Heart left ventricle (tissue), 16 donors: ENCODE data around the gene JMJD7. TPM values are rescaled to one million over a fixed set of nuclear protein-coding genes. Genes with fewer than 3 reads are reported as not detected.

ENCODE experiments used
- ATAC-seq, 4 donors: fragments of 200-7000 bp; cut with Tn5 transposase; one replicate each; pipeline ENCODE4 v1.9.1; 2020 to 2022; ENCODE audit warnings: moderate library complexity in 4 of 4, mild to moderate bottlenecking in 3 of 4, moderate number of reproducible peaks in 1 of 4
- DNase-seq, 5 donors: peaks; one replicate each; pipeline ENCODE4 v3.0.0-alpha.2; 2020
- H3K27ac ChIP-seq, 12 donors: fragments of 200-600 bp; sonication (generic) in 4 of 12; one replicate each; pipeline versions ENCODE4 v1.5.0 to v1.8.0; 2016 to 2022; ENCODE audit warnings: mild to moderate bottlenecking in 2 of 12
- H3K27me3 ChIP-seq, 9 donors: fragments of 200-600 bp; sonication (generic) in 2 of 9; one replicate each; pipeline versions ENCODE4 v1.5.1 to v1.8.0; 2016 to 2022; ENCODE audit warnings: mild to moderate bottlenecking in 3 of 9
- H3K36me3 ChIP-seq, 9 donors: fragments of 200-600 bp; sonication (generic) in 2 of 9; one replicate each; pipeline versions ENCODE4 v1.5.0 to v1.8.0; 2018 to 2022; ENCODE audit warnings: mild to moderate bottlenecking in 2 of 9
- H3K4me1 ChIP-seq, 12 donors: fragments of 200-600 bp; sonication (generic) in 4 of 12; one replicate each; pipeline versions ENCODE4 v1.5.0 to v1.8.0; 2016 to 2022; ENCODE audit warnings: mild to moderate bottlenecking in 3 of 12
- H3K4me3 ChIP-seq, 12 donors: fragments of 200-600 bp; sonication (generic) in 4 of 12; one replicate each; pipeline versions ENCODE4 v1.5.0 to v1.8.0; 2017 to 2022; ENCODE audit warnings: mild to moderate bottlenecking in 9 of 12, moderate library complexity in 4 of 12
- H3K9me3 ChIP-seq, 12 donors: fragments of 200-600 bp; sonication (generic) in 4 of 12; one replicate each; pipeline versions ENCODE4 v1.5.0 to v1.8.0; 2016 to 2022; ENCODE audit warnings: mild to moderate bottlenecking in 1 of 12
- POLR2A ChIP-seq, 2 donors: fragments of 450-650 bp; IDR thresholded peaks; one replicate each; pipeline ENCODE4 v1.6.1; 2017; ENCODE audit warnings: antibody characterized with exemption in 2 of 2, mild to moderate bottlenecking in 2 of 2, moderate library complexity in 2 of 2
- WGBS, 4 donors: extraction: QIAGEN DNeasy Blood & Tissue Kit in 2 of 4; methylation state at CpG; one replicate each; pipeline versions ENCODE4 v1.1.5 to v1.1.7; 2013 to 2018; 5-methylcytosine and 5-hydroxymethylcytosine counted together
- intact Hi-C, 10 donors: fragments of 100-400 bp; cut with DNase I; formaldehyde crosslinking; loops; one replicate each; pipeline versions ENCODE4 v1.11.1 to v1.14.2; 2022
- polyA plus RNA-seq, 2 donors: library from polyadenylated mRNA; stranded (reverse); fragments of 200-250 nt; gene quantifications; one replicate each; pipeline ENCODE4 v1.2.3, GENCODE V29; 2013
- total RNA-seq, 9 donors: library from RNA; depleted of rRNA in 2 of 9; stranded (reverse); fragments of >200 nt in 2 of 9; fragmentation: NEBNext Ultra II Directional in 3 of 9; extraction: Animal tissue kit (Norgen Biotek cat#: 25700) in 3 of 9; gene quantifications; one replicate each; pipeline versions ENCODE4 v1.1.0 to v1.2.4, GENCODE V29; 2016 to 2023
- TF ChIP-seq, protein P1 (sequence below), 12 donors: fragments of 200-600 bp; sonication (generic) in 4 of 12; IDR thresholded peaks; one replicate each; pipeline versions ENCODE4 v1.5.0 to v1.8.0; 2018 to 2022; ENCODE audit warnings: antibody characterized with exemption in 12 of 12, mild to moderate bottlenecking in 5 of 12
- donor health status: ischemic (EF 13 %, LVEDD 7.1; RV severe dilation, severe dysfunction).
- donor health status: healthy with polysubstance abuse.
- donor health status: DM: no; HTN: yes; CAD: no.
- donor health status: DM: no; HTN: no; CAD: no.
- donor health status: ischemic (EF 25% LVEDD 6.9; RV normal size, moderate dysfunction).
- donor health status: ischemic (EF 25% LVEDD 5.7; RV mildly dilated, moderate dysfunction).
- donor health status: healthy.
- donor health status: DM: yes; HTN: yes; CAD: no.
- donor health status: ischemic (EF 35%, LVEDD 5.7; RV mildly dilated, moderate dysfunction).
- donor health status: nonischemic (EF 11% LVEDD 7.7; RV severe dilation, severe dysfunction).
- donor health status: DM: yes; HTN: yes; CAD: no.
- donor health status: PGD.
- donor health status: ischemic (EF 29% LVEDD 5.4; RV normal size, mild dysfunction).
- donor health status: nonischemic (EF 23%, LVEDD 6.1; RV moderate dilation, normal function).

The JMJD7 gene
- total and polyA plus RNA-seq, 11 donors, result 5.4 to 20.6 (median 11.8) TPM

DNA sequence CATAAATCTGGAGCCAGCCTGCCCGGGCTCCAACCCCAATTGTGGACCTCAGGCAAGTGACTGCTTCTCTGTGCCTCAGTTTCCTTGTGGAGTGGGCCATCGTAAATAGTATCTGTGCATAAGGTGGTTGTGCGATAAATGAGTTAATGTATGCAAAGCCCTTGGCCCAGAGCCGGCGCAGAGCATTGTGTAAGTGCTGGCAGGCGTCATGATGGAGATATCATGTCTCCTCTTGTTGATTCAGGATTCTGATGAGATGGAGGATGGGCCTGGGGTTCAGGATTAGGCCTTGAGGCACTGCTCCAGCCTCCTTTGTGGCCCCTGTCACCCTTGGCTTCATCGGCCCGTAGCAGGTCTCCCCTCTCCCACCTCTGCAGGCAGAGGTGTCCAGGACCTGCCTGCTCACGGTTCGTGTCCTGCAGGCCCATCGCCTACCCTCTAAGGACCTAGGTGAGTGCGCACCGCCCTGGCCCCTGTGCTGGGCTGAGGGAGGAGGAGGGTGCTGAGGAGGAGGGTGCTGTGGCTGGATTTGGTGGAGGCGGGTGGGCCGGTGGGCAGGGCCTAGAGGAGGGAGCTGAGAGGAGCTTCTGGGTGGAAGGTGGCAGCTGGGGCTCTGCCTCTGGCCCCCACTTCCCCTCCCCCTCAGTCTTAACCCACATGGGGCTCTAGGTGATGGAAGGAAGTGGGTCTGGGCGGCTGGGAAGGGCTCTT lies 12.0 kb downstream of the JMJD7 start:
- ATAC-seq (no peak), DNase-seq (no peak)
- no peak for TF ChIP-seq POLR2A (IDR thresholded peaks at IDR 0.05)
- TF ChIP-seq, protein P1, sequence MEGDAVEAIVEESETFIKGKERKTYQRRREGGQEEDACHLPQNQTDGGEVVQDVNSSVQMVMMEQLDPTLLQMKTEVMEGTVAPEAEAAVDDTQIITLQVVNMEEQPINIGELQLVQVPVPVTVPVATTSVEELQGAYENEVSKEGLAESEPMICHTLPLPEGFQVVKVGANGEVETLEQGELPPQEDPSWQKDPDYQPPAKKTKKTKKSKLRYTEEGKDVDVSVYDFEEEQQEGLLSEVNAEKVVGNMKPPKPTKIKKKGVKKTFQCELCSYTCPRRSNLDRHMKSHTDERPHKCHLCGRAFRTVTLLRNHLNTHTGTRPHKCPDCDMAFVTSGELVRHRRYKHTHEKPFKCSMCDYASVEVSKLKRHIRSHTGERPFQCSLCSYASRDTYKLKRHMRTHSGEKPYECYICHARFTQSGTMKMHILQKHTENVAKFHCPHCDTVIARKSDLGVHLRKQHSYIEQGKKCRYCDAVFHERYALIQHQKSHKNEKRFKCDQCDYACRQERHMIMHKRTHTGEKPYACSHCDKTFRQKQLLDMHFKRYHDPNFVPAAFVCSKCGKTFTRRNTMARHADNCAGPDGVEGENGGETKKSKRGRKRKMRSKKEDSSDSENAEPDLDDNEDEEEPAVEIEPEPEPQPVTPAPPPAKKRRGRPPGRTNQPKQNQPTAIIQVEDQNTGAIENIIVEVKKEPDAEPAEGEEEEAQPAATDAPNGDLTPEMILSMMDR (IDR thresholded peaks at IDR 0.05), result no peak
- no peaks in the 10 kb centered on the region for H3K27me3 ChIP-seq
- WGBS, 4 donors, result 92 to 93% (median 93%) methylated on average over 14 to 16 of the region's 16 CpGs
- intact Hi-C loops, result loop anchor here in 1 of 10 donors (10.0 kb wide), 1 partner anchor 225 kb away; no protein-coding TSS in a partner anchor
- no peaks in the 10 kb centered on the region for H3K9me3 ChIP-seq
- peaks cover 0 to 61% (median 23%) of the 10 kb centered on the region in 9 donors for H3K36me3 ChIP-seq
- peaks cover 0 to 19% (median 0%) of the 10 kb centered on the region in 12 donors for H3K4me1 ChIP-seq
- H3K27ac ChIP-seq, result no peak overlapping the region
- no peak overlapping the region for H3K4me3 ChIP-seq

DNA sequence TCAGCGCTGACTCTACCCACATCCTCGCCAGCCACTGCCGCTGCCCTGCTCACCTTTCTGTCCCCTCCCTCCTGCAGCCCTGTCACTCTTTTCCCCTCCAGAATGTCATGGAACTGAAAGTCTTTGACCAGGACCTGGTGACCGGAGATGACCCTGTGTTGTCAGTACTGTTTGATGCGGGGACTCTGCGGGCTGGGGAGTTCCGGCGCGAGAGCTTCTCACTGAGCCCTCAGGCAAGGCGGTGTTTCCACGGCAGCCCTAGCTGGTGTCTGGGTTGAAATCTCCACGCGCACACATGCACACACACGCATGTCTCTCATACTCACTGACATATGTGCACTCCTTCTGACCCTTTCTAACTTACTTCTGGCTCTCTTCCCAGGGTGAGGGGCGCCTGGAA lies 12.8 kb downstream of the JMJD7 start:
- Histone ChIP-seq H3K4me3 (no peak overlapping the region), H3K9me3 (no peaks in the 10 kb centered on the region), H3K27ac (no peak overlapping the region), H3K27me3 (no peaks in the 10 kb centered on the region), H3K36me3 (peaks cover 0 to 67% (median 28%) of the 10 kb centered on the region in 9 donors), H3K4me1 (peaks cover 0 to 18% (median 0%) of the 10 kb centered on the region in 12 donors)
- DNase-seq (no peak), ATAC-seq (no peak)
- WGBS, 4 donors, result 88 to 94% (median 90%) methylated on average over 10 to 15 of the region's 15 CpGs
- intact Hi-C loops, result no loop called here
- TF ChIP-seq, protein P1 (IDR thresholded peaks at IDR 0.05), result no peak
- no peak for TF ChIP-seq POLR2A (IDR thresholded peaks at IDR 0.05)

DNA sequence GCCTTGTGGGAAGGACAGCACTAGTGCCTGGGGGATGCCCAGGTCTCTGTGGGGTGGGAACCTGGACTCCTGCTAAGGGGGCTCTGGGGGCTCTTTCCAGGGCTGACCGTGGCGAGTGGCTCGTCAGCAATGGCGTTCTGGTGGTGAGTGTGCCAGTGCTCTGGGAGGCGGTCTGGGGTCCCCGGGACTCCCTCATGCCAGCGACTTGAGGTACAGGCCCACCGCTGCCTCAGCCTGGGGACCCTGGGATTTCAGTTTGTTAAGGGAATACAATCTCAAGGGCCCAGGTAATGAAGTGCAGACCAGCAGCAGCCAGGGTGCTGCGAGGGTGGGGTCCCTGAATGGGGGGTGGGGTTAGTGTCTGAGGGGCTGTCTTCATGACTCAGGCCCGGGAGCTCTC lies 13.2 kb downstream of the JMJD7 start:
- no peaks in the 10 kb centered on the region for H3K9me3 ChIP-seq
- peaks cover 0 to 67% (median 32%) of the 10 kb centered on the region in 9 donors for H3K36me3 ChIP-seq
- H3K4me3 ChIP-seq, result no peak overlapping the region
- ATAC-seq (no peak), DNase-seq (no peak)
- no peaks in the 10 kb centered on the region for H3K27me3 ChIP-seq
- 93 to 96% (median 94%) methylated on average over 9 to 10 of the region's 10 CpGs for WGBS, 4 donors
- peaks cover 0 to 13% (median 0%) of the 10 kb centered on the region in 12 donors for H3K4me1 ChIP-seq
- no peak for TF ChIP-seq POLR2A (IDR thresholded peaks at IDR 0.05)
- intact Hi-C loops, result no loop called here
- no peak overlapping the region for H3K27ac ChIP-seq

DNA sequence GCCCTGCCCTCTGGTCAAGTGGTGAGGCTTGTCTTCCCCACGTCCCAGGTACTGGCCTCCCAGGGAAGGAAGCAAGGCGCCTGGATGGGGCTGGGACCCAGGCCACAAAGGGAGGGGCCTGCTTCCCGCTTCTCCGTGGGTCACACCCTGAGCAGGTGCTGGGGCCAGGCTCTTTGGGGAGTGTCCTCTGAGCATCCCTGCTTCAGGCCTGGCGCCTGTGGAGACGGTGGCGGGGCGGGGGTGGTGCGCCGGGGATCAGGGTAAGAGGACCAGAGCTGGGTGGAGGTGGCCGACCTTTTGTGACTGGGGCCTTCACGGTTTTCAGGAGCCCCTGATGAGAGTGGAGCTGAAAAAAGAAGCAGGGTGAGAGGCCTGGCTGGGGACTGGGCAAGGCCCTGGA lies 14.3 kb downstream of the JMJD7 start:
- no peak for ATAC-seq
- H3K9me3 ChIP-seq, result no peaks in the 10 kb centered on the region
- 76 to 79% (median 78%) methylated on average over 12 of the region's 12 CpGs for WGBS, 4 donors
- H3K4me1 ChIP-seq, result peaks cover 0 to 12% (median 0%) of the 10 kb centered on the region in 12 donors
- TF ChIP-seq, protein P1 (IDR thresholded peaks at IDR 0.05), result no peak
- no peak for TF ChIP-seq POLR2A (IDR thresholded peaks at IDR 0.05)
- no peak for DNase-seq
- no peaks in the 10 kb centered on the region for H3K27me3 ChIP-seq
- H3K36me3 ChIP-seq, result peaks cover 0 to 74% (median 38%) of the 10 kb centered on the region in 9 donors
- intact Hi-C loops, result no loop called here
- H3K4me3 ChIP-seq, result no peak overlapping the region
- no peak overlapping the region for H3K27ac ChIP-seq
